GM21619 (cell line): ENCODE data around the gene REV1.

ENCODE experiments used
- ATAC-seq: cut with Tn5 transposase; IDR thresholded peaks from one replicate; pipeline ENCODE4 v1.9.1; 2021; ENCODE audit not compliant: unreplicated experiment

REV1 gene

DNA sequence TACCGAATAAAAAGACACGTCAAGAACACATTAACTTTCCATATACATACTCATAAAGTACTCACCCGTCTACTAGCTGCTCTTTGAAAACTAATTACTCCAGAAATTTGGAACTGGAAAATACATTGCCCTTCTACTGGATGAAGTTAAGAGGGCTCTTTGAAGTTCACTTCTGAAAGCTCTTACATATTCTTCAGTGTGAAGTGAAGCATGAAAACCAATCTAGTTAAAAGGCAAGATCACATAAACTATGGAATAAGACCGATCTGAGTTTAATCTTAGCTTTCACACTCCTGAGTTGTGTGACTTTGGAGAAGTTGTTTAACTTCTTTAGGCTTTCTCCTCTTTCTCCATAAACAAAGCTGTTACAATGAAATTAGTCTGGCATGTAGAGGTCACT, 38.5 kb downstream of the REV1 start:
- no peak for ATAC-seq

DNA sequence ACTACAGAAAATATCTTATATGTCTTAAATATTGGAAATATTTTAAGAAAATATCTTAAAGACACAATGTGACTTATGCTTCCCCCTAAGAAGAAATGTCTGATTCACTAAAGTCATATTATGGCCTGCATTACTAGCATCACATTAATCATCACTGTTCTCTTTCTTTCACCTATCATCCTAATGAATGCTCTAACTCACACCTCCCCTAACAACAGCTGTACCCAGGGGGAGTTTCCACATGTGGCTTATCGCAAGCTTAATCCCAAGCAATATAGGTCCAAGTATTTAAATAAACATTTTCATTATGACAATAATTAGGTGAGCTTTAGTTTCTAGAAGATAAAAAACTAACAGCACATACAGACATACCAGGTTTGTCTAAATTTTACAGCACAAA, 39.6 kb downstream of the REV1 start:
- no peak for ATAC-seq

DNA sequence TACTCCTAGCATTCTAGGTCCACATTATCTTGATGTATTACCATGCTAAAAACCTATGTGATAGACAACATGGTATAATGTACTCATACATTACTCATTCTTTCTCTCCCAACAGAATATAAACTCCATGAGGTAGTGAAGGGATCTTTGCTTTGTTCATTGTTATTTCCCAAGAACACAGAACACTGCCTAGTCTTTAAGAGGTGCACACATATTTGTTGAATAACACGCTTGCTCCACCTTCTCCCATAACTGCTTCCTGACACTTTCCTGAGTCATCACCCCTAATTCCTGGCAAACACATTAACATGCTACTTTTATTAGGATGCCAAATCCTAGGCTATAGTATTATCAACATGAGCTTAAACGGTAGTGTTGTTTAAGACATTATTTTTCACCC, 41.3 kb downstream of the REV1 start:
- ATAC-seq: no peak

DNA sequence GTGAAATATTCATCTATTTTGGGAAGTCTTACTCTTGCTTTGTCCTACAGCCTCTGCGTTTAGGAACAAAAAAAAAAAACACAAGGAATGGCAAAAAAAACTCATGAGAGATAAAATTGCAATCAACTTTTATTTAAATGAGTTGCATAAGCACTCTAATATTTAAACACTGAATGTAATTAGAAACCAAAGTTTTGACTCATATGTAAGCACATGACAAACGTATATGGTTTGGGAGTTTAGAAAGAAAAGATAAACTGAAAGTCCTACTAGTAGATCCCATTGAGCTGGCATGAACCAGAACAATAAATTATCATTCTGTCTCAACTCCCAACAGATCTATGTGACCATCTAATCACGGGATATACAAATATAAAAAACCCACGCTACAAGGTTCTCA, 44.8 kb downstream of the REV1 start:
- ATAC-seq: no peak

DNA sequence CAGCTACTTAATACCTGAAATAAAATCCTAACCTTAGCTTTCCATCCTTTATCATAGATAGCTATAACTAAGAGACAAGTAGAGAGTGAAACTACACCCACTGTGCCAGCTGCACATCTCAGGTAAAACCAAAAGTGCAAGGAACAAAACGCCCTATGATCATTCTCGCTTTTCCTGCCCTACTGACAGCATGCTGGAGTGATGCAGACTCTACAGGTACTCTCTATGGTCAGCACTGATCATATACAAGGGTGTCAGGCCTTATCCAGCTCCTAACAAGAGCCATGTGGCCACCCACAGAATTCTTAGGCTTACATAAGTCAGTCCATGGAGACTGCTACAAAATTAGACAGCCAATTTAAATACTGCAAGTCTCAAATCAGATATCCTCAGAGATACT, 45.6 kb downstream of the REV1 start:
- no peak for ATAC-seq

DNA sequence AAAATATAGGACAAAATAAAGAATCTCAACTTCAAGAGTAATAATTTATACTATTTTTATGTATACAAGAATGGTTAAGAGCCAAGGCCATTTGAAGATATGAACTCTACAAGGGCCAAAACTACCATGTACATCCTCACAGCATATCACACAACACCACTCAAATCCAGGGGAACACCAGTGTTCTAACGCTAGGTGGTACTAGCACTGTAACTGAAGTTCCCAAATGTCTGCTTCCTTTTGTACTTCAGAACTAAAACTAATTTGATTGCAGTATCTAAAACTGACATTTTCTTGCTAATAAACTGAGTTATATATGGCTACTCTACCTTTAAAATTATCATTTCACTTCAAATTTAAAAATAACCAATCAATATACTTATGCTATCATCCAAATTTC, 47.0 kb downstream of the REV1 start:
- no peak for ATAC-seq

DNA sequence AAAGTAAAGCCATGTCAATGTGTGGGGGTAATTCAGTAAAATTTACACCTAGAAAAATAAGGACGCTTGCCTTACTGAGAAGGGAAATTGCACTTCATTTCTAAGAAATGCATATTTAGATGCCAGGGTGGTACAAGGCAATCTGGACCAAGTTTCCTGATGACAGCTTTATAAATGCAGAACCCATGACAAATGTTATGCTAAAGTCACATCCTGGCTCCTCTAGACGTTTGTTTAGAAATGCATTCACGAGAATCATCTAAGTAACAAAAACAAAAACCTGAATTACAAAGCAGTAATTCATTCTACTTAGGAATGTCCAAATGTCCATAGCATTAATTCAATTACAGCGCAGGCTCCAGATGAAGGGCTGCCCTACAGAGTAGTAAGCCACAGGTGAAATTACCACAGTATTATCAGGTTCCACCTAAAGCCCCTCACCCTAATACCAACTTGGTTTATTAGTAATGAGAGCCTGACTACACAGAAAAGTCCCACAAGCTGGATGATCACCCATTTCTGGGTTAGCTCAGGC, 49.8 kb downstream of the REV1 start:
- ATAC-seq: no peak

DNA sequence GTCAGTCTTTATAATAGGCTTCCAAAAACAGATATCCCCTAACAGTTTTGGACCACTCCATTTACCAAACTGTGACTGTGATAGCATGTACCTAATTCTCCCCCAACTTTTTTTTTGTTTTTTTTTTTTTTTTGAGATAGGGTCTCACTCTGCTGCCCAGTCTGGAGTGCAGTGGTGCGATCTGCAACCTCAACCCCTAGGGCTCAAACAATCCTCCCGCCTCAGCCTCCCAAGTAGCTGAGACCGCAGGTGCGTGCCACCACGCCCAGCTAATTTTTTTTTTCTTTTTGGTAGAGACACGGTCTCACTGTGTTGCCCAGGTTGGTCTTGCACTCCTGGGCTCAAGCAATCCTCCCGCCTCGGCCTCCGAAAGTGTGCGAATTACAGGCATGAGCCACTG, 52.9 kb downstream of the REV1 start:
- ATAC-seq: no peak

DNA sequence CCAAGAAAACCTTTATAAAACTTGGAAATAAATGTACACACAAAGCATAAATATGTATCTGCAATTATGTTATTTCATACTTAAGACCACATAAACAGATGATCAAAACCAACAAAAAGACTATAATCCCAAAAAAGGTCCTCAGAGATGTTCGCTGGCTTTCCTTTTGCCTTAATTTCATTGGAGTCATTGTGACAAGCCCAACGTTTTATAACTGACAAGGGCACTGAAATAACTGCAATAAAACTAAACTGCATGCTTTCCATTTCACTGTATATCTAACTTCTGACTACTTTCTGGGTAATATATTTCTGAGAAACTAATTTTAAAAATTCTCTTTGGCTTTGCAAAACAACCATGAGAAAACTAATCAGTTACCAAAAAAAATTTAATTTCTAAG, 56.5 kb downstream of the REV1 start:
- ATAC-seq: no peak

DNA sequence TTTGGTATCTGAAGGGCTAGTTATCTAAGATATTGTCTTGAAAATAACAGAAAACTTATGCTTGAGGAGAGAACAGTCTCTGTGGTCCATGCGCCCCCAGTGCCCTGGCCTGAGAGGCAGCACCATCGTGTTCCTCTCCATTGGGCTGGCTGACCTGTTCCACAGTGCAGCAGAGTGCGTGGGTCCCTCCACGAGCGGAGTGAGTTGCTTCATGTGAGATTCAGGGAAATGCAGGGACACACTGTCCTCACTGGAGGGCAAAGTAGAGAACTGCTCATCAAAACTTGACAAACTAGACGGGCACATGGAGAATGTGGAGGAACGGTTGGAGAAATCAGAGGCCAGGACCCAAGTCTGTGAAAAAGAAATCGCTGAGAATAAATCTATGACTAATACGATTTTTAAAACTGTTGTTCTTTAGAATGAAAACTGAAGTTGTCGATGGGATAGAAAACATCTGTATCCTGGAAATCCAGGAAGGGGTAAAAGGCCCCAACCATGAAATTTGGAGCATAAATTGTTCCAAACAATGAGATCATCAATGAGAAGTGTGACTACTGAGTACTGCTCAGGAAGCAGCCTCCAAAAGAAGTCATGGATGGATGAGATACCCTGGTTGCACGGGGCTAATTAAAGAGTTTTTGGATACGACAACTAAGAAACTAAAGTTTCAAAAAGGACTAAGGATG, 58.1 kb downstream of the REV1 start:
- ATAC-seq: no peak

DNA sequence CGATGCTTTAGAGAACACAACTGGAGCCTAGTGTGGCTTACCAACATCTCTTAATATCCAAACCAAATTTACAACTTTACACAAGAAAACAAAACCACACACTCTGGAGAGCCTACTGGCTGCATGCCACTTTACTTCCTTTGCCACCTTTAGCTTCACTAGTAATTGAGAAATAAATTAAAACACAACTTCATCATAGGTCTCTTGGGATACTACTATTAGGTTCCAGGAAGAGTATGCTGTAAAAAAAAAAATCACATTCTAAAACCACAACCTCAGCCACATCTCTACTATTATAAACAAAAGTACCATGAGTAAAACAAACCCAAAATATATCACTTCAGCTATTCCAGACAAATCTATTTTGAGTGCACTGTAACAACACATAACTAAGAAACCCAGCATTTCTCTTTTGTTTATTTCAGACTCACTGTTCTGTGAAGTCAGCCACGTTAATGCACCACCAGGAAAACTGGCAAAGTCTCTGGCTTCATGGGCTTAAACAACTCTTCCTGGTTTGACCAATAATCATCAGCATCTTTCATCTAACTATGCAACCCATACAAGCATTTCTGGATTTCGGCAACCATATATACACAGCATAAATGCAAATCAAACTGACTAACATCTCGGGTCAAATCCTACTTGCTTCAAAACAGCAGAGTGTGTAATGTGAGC, 59.1 kb downstream of the REV1 start:
- no peak for ATAC-seq

DNA sequence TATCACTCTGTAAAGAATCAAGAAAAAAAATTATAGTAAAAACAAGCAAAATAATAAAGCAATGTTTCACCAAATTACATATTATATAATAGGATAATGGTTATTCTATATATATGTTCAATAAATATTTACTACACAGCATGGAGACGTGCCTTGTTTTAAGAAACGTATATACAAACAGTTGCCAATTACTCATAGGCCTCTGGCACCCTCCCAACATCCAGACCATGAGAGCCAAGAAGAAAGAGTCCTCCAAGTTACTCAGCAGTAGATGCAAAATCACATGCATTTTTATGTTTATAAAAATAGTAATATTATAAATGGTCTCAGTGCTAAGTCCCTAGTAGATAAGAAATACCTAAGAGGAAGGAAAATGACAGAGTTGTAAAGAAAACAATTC, 64.8 kb downstream of the REV1 start:
- no peak for ATAC-seq

DNA sequence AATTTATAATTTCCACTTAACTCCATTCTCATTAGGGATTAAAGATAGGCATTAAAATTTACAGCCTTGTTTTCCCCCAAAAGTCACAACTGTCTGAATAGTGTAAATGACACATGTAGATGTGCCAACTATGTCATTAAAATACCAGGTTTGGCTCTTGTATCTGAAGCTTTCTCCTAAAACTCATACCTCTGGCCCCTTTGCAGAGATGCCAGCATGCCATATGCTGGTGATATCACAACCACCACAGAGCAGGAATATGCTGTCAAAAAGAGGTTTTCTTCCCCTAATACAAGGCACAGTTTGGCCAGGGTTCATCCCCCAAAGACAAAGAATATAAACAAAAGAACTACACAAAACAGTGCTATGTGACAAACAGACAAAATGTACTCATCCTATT, 65.4 kb downstream of the REV1 start:
- no peak for ATAC-seq

DNA sequence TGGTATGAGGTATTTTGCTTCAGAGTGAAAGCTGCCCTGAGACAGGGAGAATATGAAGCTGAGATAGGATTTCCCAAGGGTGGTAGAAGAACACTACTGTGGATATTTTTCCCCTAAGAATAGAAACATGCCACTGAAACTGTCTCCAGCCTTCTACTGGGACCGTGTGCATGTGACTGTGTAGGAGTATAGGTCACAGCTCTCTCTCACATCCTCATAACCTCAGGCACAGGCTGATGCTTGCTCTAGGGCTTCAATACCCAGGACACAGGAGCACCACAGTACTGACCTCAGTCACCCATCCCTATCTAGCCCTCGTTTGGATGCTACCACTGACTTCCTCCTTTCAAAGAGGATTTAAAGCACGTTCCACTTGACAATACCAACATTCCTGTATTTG, 67.2 kb downstream of the REV1 start:
- no peak for ATAC-seq

DNA sequence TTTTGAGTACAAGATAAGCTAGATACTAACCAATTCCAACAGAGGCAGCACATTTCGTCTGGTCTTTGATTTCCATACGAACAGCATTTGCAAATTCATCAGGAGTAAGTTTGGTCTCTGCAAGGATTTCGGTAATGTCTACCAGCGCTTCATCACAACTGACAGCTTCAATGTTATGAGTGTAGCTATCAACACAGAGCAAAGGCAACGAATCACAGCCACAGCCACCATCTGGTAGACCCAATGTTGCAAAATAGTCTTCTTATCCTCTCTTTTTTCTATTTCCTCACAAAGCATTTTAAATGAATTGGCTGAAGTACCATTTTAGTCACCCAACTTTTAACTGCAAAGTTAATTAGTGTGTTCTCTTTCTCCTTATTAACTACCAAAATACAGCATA, 68.3 kb downstream of the REV1 start:
- no peak for ATAC-seq

DNA sequence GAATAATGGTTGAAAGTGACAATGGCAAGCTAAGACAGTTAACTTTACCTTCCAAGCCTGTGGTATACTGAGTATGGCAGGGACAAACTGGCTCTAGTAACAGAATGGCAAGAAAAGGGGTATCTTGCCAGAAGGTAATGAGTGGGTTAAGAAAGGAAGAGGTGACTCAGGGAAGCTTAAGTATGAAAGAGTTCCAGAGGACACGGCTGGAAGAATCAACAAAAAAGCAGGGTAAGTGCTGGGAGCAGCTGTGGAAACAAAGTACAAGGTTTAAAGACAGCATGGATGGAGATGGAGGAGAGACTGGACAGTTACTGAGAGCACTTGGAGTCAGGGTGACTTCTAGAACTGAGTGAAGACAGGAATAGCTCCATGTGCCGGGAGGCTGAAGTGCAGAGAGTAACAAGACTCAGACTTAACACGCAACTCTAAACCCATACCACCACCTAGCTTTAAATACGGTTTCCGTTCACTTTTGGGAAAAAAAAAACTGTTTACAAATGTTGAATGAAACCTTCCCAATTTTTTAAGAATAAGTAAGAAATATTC, 69.0 kb downstream of the REV1 start:
- no peak for ATAC-seq

DNA sequence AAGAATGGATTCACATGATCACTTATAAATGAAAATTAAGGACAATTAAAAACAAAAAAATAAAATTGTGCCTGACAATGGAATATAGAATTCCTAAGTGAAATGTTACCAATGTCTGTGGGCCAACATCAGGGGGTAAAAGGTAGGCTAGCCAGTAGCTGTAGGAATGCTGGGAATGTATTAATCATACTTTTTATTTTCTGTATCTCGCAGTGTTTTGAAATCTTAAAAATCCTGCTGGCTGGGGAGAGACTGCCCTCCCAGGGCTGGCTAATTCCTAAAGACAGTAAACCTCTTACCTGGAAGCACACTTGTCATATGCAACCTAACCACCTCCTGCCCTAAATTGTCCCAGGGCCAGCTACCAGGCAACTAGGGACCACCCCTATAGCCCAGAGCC, 69.8 kb downstream of the REV1 start:
- no peak for ATAC-seq

DNA sequence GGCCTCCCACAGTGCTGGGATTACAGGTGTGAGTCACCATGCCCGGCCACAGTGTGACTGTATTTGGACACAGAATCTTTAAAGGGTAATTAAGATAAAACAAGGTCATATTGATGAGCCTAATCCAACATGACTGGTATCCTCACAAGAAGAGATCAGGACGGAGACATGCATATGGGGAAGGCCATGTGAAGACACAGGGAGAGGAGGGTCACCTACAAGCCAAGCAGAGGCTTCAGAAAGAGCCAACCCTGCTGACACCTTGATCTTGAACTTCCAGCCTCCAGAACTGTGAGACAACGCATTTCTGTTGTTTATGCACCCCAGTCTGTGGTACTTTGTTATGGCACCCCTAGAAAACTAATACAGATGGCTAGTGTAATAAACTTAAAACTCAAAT, 72.4 kb downstream of the REV1 start:
- no peak for ATAC-seq

DNA sequence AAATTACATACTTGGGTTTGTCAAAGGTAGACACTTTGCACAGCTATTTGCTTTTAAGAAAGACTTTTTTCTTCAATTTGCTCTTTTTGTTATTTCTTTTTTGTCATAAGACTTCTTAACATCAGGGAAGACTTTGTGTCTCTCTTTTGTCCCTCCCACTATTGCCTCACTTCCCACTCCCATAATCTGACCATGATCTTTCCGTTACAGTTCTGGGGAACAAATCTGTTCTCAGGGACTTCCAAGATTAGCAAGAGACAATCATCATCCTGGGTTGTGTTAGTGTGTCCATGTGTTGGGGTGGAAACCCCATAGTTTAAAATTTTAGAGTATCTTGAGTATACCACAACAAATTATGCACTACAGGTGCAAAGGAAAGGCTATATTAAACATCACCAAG, 75.3 kb downstream of the REV1 start:
- no peak for ATAC-seq

DNA sequence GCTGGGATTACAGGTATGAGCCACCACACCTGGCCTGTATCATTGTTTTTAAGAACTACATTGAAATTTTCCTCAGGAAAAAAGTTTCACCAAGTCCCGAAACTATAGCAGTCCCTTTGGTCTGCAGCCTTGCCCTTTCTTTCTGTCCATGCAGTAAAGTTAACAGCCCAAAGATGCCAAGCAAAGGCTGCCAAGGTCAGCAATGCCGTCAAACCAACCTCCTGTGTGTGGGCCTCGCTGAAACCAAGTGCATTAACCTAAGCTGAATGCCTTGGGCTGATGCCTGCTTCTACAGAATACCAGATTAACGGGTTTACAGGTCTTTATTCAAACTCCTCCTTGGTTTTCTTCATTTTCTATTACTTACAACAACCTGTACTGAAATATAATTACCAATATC, 79.5 kb downstream of the REV1 start:
- ATAC-seq: no peak

DNA sequence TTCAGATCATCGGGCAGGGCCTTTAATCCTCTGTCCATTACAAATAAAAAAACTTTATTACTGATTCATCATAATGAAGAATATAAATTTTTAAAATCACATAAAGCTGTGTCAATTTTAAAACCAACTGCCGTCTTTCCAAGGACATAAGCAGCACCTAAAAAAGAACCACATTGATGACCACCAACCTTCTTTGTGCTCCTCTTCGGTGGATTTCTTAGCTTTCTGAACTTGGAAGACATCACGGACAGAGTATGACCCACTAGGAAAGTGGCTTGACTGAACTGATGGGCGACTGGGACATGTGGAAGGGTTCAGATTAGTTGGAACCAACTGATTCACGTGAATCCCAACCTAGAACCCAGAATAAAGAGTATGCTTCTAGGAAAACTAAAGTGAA, 83.7 kb downstream of the REV1 start:
- no peak for ATAC-seq

DNA sequence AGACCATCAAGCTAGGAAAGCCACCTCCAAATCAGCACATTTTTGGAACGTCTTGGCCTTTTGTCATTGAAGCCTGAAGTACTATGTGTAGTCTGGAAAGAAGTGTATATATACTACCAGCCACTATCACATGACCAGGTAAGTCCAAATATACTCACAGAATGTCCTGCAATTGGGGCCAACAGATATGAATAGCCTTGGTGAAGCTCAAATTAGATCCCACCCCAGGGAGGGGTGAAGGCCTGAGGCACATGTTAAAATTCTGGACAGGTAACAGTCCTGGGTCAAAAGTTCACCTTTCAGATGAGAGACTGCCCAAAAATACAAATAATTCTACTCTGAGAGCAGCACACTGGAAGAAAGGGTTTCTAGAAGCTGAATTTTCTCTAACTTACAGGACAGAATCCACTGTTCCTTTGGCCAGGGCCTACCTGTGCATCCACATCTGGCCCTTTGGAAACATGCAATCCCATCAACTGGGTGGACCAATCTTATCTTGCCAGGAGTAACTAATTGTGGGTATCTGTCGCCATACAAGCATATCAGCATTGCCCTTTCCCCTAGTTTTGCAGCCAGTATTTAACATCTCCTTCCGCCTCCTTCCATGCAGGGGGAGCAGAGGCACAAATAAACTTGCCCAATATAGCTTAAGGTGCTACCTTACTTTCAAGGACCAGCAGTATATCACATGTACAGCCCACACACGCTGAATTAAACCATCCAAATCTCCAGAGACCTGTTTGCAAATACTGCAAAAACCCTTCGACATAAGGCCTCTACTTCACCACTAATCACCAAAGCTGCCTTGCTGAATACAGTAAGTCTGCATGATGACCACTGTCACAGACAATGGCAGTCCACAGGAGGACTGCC, 84.8 kb downstream of the REV1 start:
- ATAC-seq: no peak
